ENCODE measurements around the gene SCAI. TPM values are rescaled to one million over a fixed set of nuclear protein-coding genes. Genes with fewer than 3 reads are reported as not detected.

Gene SCAI
- total and polyA plus RNA-seq, 2 experiments from 2014 or later = 13.3 to 35.0 TPM

DNA sequence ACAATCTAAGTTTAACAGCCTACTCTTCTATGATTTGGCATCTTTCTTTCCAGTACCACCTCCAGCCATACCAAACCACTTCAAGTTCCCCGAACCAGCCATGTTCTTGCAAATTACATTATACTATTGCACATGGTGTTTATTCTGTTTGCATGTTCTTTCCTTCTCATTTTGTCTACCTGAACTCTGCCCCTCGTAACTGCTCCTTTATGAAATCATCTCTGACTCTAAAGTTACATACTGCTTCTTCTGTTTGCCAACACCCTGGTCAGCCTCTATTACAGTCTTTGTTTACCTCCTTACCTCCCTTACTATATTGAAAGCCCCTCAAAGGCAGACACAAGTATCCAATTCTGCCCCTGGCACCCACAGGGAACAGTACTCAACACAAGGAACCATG lies 40.2 kb upstream of the SCAI start:
- no peak overlapping the region for H3K4me3 Mint-ChIP-seq
- Histone ChIP-seq H4K20me1 (replicated peaks; ENCODE audit: insufficient read depth) (peaks cover 69% of the 10 kb centered on the region), H3K27ac (ENCODE audit: low read depth) (0 out of 2 replicates have a peak overlapping the region, but pooled peaks have one; percentile 50), H3K4me2 (no peak overlapping the region), H3K79me2 (replicated peaks; ENCODE audit: insufficient read depth) (peaks cover 100% of the 10 kb centered on the region), H3K4me1 (ENCODE audit: insufficient read depth) (peaks cover 8% of the 10 kb centered on the region; the same call in 1 of the 2 replicates), H3K4me3 (no peak overlapping the region), H2AFZ (no peak overlapping the region), H3F3A (replicated peaks; ENCODE audit: low read depth) (no peaks in the 10 kb centered on the region; the same call in 1 of the 2 replicates), H3K36me3 (ENCODE audit: insufficient read depth) (no peaks in the 10 kb centered on the region), H3K9me2 (ENCODE audit: insufficient read depth) (no peaks in the 10 kb centered on the region), H3K27me3 (ENCODE audit: insufficient read depth) (no peaks in the 10 kb centered on the region)
- H3K9me3 Mint-ChIP-seq = no peaks in the 10 kb centered on the region
- H3K4me1 Mint-ChIP-seq = peaks cover 14% of the 10 kb centered on the region
- TF ChIP-seq, protein P1, sequence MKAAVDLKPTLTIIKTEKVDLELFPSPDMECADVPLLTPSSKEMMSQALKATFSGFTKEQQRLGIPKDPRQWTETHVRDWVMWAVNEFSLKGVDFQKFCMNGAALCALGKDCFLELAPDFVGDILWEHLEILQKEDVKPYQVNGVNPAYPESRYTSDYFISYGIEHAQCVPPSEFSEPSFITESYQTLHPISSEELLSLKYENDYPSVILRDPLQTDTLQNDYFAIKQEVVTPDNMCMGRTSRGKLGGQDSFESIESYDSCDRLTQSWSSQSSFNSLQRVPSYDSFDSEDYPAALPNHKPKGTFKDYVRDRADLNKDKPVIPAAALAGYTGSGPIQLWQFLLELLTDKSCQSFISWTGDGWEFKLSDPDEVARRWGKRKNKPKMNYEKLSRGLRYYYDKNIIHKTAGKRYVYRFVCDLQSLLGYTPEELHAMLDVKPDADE (IDR thresholded peaks at IDR 0.05) = no peak
- TF ChIP-seq, protein P2, sequence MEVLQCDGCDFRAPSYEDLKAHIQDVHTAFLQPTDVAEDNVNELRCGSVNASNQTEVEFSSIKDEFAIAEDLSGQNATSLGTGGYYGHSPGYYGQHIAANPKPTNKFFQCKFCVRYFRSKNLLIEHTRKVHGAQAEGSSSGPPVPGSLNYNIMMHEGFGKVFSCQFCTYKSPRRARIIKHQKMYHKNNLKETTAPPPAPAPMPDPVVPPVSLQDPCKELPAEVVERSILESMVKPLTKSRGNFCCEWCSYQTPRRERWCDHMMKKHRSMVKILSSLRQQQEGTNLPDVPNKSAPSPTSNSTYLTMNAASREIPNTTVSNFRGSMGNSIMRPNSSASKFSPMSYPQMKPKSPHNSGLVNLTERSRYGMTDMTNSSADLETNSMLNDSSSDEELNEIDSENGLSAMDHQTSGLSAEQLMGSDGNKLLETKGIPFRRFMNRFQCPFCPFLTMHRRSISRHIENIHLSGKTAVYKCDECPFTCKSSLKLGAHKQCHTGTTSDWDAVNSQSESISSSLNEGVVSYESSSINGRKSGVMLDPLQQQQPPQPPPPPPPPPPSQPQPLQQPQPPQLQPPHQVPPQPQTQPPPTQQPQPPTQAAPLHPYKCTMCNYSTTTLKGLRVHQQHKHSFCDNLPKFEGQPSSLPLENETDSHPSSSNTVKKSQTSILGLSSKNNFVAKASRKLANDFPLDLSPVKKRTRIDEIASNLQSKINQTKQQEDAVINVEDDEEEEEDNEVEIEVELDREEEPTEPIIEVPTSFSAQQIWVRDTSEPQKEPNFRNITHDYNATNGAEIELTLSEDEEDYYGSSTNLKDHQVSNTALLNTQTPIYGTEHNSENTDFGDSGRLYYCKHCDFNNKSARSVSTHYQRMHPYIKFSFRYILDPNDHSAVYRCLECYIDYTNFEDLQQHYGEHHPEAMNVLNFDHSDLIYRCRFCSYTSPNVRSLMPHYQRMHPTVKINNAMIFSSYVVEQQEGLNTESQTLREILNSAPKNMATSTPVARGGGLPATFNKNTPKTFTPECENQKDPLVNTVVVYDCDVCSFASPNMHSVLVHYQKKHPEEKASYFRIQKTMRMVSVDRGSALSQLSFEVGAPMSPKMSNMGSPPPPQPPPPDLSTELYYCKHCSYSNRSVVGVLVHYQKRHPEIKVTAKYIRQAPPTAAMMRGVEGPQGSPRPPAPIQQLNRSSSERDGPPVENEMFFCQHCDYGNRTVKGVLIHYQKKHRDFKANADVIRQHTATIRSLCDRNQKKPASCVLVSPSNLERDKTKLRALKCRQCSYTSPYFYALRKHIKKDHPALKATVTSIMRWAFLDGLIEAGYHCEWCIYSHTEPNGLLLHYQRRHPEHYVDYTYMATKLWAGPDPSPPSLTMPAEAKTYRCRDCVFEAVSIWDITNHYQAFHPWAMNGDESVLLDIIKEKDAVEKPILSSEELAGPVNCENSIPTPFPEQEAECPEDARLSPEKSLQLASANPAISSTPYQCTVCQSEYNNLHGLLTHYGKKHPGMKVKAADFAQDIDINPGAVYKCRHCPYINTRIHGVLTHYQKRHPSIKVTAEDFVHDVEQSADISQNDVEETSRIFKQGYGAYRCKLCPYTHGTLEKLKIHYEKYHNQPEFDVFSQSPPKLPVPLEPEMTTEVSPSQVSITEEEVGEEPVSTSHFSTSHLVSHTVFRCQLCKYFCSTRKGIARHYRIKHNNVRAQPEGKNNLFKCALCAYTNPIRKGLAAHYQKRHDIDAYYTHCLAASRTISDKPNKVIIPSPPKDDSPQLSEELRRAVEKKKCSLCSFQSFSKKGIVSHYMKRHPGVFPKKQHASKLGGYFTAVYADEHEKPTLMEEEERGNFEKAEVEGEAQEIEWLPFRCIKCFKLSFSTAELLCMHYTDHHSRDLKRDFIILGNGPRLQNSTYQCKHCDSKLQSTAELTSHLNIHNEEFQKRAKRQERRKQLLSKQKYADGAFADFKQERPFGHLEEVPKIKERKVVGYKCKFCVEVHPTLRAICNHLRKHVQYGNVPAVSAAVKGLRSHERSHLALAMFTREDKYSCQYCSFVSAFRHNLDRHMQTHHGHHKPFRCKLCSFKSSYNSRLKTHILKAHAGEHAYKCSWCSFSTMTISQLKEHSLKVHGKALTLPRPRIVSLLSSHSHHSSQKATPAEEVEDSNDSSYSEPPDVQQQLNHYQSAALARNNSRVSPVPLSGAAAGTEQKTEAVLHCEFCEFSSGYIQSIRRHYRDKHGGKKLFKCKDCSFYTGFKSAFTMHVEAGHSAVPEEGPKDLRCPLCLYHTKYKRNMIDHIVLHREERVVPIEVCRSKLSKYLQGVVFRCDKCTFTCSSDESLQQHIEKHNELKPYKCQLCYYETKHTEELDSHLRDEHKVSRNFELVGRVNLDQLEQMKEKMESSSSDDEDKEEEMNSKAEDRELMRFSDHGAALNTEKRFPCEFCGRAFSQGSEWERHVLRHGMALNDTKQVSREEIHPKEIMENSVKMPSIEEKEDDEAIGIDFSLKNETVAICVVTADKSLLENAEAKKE (CRISPR knock-in tag; IDR thresholded peaks at IDR 0.05) = no peak
- DNase-seq (ENCODE audit: low spot score) (no peak), ATAC-seq (no peak)
- H3K36me3 Mint-ChIP-seq (ENCODE audit: low read depth) = no peaks in the 10 kb centered on the region
- peaks cover 9% of the 10 kb centered on the region for H3K27me3 Mint-ChIP-seq (ENCODE audit: insufficient read depth, low read depth, poor library complexity)
- H3K27ac Mint-ChIP-seq = no peak overlapping the region

DNA sequence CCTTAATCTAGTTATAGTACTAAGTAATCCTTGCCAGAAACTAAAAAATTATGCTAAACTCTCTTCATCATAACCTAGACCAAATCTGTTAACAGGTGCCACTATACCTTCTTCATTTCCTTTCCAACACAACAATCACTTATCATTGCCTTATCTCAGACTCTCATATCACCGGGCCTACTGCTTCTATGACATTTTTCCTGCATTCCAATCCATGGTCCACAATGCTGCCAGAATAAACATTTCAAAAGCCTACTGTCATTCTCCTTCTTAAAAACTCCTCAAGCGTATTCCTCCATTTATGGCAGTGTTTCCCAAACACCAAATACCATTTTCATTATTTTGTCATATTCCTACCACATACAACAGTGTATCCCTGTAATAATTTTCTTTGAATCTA lies 39.7 kb upstream of the SCAI start:
- Histone ChIP-seq H3K36me3 (ENCODE audit: insufficient read depth) (no peaks in the 10 kb centered on the region), H3F3A (replicated peaks; ENCODE audit: low read depth) (no peaks in the 10 kb centered on the region; the same call in 1 of the 2 replicates), H3K4me2 (no peak overlapping the region), H3K4me1 (ENCODE audit: insufficient read depth) (peaks cover 8% of the 10 kb centered on the region; the same call in 1 of the 2 replicates), H3K79me2 (replicated peaks; ENCODE audit: insufficient read depth) (peaks cover 100% of the 10 kb centered on the region), H4K20me1 (replicated peaks; ENCODE audit: insufficient read depth) (peaks cover 69% of the 10 kb centered on the region), H3K4me3 (no peak overlapping the region), H3K27me3 (ENCODE audit: insufficient read depth) (no peaks in the 10 kb centered on the region), H2AFZ (no peak overlapping the region), H3K27ac (ENCODE audit: low read depth) (no peak overlapping the region), H3K9me2 (ENCODE audit: insufficient read depth) (no peaks in the 10 kb centered on the region)
- no peaks in the 10 kb centered on the region for H3K36me3 Mint-ChIP-seq (ENCODE audit: low read depth)
- no peak for DNase-seq (ENCODE audit: low spot score)
- H3K9me3 Mint-ChIP-seq = no peaks in the 10 kb centered on the region
- no peak for ATAC-seq
- peaks cover 14% of the 10 kb centered on the region for H3K4me1 Mint-ChIP-seq
- peaks cover 9% of the 10 kb centered on the region for H3K27me3 Mint-ChIP-seq (ENCODE audit: insufficient read depth, low read depth, poor library complexity)
- no peak overlapping the region for H3K4me3 Mint-ChIP-seq
- no peak overlapping the region for H3K27ac Mint-ChIP-seq
- no peak for TF ChIP-seq STAT1 (IDR thresholded peaks at IDR 0.05; ENCODE audit: unreplicated experiment)
- TF ChIP-seq ZNF331 (CRISPR knock-in tag; IDR thresholded peaks at IDR 0.05; ENCODE audit: low read depth) = no peak
- TF ChIP-seq CREB1 (CRISPR knock-in tag; IDR thresholded peaks at IDR 0.05; ENCODE audit: low read depth) = no peak
- TF ChIP-seq, protein P2 (CRISPR knock-in tag; IDR thresholded peaks at IDR 0.05) = no peak
